HG02870 (cell line): ENCODE measurements around the gene TXNL4A.

ENCODE experiments used
- ATAC-seq: cut with Tn5 transposase; IDR thresholded peaks from one replicate; pipeline ENCODE4 v1.9.1; 2021; ENCODE audit warnings: mild to moderate bottlenecking, moderate library complexity; ENCODE audit not compliant: unreplicated experiment

The TXNL4A gene

GRCh38 chr18:79936641-79937040 lies 51.7 kb downstream of the TXNL4A start:
- ATAC-seq = no peak

GRCh38 chr18:79935925-79936324 lies 52.4 kb downstream of the TXNL4A start:
- no peak for ATAC-seq

DNA sequence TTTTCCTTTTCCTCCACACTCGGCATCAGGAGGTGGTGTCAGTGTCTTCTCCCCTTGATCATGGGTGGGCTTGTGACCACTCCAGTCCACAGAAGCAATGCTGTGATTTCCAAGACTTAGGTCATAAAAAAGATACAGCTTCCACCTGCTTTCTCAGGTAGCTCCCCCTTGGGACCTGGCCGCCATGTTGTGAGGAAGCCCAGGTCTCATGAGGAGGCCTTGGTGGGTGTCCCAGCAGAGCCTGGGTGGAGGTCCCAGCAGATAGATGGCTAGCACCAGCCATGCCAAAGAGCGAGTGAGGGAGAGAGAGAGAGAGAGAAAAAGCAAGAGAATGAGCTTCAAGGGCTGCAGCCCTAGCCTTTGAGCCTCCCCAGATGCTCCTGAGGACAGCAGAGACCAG lies 52.9 kb downstream of the TXNL4A start:
- no peak for ATAC-seq

DNA sequence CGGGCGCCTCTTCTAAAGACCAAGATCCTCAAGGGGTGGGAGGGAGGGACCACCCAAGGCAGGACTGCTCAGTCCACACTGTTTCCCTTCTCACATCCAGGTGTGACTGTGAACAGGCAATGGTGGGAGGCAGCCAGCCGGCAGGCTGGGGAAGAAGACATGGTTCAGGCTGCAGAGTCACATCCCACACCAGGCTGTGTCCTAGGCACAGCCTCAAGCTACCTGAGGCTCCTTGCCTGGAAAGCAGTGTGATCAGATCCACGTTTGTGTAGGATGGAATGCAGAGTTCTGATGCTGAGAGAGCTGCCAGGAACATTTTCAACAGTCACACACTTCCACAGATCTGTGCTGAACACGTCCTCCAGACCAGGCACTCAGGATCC lies 53.3 kb downstream of the TXNL4A start:
- no peak for ATAC-seq

DNA sequence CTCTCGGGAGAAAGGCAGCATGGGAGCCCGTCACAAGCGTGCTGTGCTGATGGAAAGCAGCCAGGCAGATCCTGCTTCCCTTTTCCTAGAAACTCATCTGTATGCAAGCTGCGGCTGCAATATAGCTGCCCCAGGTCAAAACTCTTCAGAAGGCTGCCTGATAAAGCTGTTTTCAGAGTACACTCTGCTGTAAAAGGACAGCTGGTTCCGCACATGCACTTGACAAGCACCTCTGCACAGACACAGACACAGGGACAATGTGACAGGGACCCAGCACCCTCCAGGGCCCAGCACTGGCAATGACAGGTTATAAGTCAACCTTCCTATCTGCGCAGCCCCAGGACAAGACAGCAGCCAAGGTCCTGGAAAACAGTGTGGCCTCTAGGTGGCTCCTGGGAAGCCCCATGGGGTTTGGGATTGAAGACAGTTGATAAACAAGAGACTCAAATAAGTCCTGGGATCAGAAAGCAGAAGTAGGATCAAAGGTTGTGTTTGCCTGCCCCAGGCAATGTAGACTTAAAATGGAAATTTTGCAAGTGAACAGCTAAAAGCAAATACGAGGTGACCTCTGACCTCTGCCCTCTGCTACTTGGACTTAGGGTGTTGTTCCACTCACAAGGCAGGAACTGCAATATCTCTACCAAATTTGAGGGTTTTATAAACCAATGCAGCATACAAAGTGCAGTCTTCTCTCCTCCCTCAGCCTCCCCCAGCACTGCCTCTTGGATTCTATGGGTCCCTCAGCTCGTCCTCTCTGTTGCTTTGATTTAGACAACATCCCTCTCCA lies 53.9 kb downstream of the TXNL4A start:
- no peak for ATAC-seq

GRCh38 chr18:79933765-79934164 lies 54.6 kb downstream of the TXNL4A start:
- ATAC-seq = no peak

GRCh38 chr18:79932907-79933306 lies 55.5 kb downstream of the TXNL4A start:
- no peak for ATAC-seq

DNA sequence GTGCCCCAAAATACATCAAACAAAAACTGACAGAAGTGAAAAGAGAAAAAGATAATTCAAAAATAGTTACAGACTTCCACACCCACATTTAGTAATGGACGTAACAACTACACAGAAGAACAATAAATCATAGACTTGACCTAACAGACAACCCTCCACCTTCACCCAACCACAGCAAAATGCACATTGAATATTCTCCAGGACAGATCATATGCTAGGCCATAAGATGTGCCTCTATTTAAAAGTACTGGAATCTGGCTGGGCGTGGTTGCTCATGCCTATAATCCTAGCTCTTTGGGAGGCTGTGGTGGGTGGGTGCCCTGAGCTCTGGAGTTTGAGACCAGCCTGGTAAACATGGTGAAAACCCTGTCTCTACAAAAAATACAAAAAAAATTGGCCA lies 56.9 kb downstream of the TXNL4A start:
- ATAC-seq = no peak

GRCh38 chr18:79930020-79930642 lies 58.2 kb downstream of the TXNL4A start:
- no peak for ATAC-seq

- ATAC-seq = no peak
Measured at GRCh38 chr18:79928563-79928960, 59.8 kb downstream of the TXNL4A start.

GRCh38 chr18:79927607-79928562 lies 60.5 kb downstream of the TXNL4A start:
- ATAC-seq = no peak

GRCh38 chr18:79926715-79927606 lies 61.4 kb downstream of the TXNL4A start:
- ATAC-seq = no peak

DNA sequence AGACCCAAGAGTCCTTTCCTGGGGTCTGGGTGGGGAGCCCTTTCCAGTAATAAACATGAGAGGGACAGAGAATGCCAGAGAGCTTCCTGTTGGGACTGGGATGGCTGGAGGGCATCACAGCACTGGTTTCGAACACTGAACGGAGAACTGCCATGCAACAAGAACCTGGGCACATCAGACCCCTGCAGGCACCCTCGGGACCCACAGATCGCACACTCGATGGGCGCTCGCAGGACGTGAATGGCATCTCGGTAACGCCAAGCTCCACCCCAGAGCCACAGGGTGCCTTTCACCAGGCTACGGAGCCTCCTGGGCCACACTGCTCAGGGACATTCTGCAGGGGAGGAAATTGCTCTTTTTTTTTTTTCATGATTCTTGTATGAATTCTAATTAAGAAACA lies 62.1 kb downstream of the TXNL4A start:
- ATAC-seq = no peak

DNA sequence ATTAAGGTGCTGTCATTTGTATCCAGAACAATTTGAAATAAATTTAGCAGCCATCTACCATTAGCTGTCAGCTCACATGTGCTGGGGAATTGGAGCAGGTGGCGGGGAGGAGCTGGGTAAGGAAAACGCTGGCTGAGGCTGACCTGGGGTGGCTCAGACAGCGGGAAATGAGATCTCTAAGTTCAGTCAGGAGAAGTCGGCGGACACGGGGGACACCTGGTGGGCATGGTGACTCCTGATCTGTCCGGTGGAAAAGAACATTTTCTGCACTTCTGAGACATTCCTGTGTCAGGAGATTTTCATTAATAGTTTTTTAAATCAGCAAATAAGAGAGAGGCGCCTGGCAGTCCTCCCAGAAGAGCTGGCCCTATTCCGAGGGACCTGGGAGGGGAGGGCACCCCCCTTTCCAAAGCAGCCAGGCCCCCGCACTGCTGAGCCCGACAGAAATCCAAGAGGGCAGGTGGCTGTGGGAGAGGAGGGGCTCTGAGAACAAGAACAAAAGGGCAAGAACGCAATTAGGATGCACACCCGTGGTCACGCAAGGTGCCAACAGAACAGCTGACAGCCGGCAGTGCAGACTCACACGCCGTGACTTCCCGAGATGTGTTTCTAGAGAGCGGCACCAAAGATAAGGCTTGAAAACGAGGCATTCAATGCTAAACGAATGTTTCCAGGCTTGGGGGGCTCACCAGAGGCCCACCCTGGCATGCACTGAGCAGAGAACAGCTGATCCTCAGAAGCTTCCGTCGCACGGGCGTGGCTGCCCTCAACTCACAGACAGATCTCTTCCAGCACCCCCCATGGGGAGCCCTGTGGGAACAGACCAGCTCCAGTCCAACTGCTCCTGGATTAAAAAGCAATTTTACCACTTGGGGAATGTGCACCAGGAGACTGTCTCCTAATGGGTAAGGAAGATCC lies 63.3 kb downstream of the TXNL4A start:
- ATAC-seq = no peak

- ATAC-seq = no peak
Measured at GRCh38 chr18:79923896-79924585, 64.3 kb downstream of the TXNL4A start.

- no peak for ATAC-seq
Measured at GRCh38 chr18:79922971-79923411, 65.4 kb downstream of the TXNL4A start.

- ATAC-seq = no peak
Measured at GRCh38 chr18:79921984-79922965, 66.1 kb downstream of the TXNL4A start.
